HG03159 (cell line): Measurements from ENCODE around the gene SUMF1.
A peak's percentile ranks its signal among the peaks of the same experiment; 100 is the strongest.
"Not testable (repeated sequence)": the region's sequence is repeated elsewhere in the genome, so short reads cannot be mapped to it uniquely, and the experiment has no call there.

ENCODE experiments used
- ATAC-seq: cut with Tn5 transposase; IDR thresholded peaks from one replicate; pipeline ENCODE4 v1.9.1; 2021; ENCODE audit warnings: mild to moderate bottlenecking, moderate library complexity; ENCODE audit not compliant: unreplicated experiment

The SUMF1 gene

DNA sequence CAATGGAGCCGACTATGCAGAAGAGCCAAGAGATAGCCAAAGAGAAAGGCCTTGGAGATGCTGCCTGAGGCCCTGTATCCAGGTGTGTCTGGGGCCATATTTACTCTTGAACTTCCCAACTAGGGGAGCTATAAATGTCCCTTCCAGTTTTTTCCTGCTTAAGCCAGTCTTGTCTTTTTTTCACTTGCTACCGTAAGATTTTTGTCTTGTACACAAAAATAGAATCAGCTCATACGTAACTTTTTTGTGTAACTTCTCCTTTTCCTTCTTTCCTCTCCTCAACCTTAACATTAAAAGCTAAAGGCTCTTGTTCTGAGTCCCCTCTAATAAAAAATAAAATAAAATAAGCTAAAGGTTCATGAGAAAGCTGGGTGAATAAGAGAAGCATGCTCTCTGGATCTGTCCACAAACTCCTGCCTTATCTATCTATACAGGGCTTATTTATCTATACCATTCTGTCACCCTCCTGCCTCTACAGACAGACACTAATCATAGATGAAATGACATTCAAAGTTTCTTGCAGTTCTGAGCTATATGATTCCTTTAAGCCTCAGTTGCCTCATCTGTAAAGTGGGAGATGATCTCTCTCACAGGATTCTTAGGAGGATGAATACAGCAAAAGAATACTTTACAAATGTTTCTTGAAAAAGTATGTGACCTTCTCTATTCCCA is 4.6 kb downstream of the SUMF1 start:
- ATAC-seq = no peak

DNA sequence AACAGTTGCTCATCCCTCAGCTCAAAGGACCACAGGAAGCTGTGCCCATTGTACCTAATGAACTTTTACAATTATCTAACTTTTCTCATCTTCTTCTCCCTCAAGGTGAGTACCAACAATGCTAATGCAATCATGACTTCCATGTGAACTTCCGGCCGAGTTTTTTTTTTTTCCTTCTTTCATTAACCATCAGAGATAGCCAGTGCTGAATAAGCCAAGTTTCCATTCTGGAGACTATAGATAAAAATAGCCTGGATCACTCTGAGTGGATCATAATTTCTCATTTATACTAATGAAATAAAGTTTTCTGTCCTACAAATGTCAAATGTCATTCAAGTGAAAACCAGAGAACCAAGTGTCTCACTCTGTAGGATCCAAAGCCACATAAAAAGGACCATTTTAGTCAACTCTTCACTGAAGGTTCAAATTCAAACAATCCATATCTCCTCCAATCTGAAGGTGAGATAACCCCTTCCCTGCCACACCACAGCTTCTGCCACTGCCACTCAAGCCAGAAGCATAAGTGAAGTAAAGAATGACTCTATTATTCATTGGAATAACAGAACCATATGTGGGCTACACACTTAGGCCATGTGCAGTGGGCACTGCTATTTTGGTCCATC is 5.5 kb downstream of the SUMF1 start:
- ATAC-seq = no peak

DNA sequence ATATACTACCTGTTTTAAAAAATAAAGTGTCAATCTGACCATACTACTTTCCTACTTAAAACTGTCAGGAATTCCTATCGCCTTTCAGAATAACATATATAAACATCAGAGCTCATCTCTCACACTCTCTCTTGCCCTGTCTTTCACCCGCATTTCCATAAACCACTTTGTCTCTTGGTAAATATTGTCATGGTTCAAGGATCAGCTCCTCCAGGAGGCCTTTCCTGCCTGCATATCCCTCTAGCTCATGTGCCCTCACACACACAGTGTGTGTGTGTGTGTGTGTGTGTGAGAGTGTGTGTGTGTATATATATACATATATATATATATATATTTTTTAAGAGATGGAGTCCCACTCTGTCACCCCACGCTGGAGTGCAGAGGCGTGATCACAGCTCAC is 6.7 kb downstream of the SUMF1 start:
- ATAC-seq = no peak

DNA sequence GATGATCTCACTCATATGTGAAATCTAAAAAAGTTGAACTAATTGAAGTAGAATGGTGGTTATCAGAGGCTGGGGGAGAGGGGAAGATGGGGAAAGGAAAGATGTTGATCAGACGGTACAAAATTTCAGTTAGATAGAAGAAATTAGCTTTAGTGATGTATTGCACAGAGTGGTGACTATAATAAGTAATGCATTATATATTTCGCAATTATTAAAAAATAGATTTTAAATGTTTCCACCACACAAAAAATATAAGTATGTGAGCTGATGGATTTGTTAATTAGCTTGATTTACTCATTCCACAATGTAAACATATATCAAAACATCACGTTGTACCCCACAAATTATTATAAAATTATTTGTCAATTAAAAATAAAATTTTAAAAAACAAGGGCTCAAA is 8.1 kb downstream of the SUMF1 start:
- ATAC-seq = no peak

DNA sequence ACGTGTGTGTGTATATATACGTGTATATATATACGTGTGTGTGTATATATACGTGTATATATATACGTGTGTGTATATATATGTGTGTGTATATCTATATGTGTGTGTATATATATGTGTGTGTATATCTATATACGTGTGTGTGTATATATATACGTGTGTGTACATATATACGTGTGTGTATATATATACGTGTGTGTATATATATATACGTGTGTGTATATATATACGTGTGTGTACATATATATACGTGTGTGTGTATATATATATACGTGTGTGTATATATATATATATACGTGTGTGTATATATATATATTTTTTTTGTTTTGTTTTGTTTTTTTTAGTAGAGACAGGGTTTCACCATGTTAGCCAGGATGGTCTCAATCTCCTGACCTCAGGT is 10.3 kb downstream of the SUMF1 start:
- not testable (repeated sequence) for ATAC-seq

DNA sequence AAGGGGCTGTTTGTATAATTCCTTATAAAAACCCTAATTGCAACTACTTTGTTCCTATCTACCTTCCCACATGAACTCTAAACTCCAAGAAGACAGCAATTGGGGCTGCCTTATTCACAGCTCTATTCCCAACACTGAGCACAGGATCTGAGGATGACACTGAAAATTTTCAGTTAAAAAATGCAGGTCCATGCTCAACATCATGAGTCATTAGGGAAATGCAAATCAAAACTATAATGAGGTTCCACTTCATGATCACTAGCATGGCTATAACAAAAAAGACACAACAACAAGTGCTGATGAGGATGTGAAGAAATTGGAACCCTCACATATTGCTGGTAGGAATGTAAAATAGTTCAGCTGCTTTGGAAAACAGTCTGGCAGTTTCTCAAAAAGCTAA is 12.9 kb downstream of the SUMF1 start:
- ATAC-seq = no peak

DNA sequence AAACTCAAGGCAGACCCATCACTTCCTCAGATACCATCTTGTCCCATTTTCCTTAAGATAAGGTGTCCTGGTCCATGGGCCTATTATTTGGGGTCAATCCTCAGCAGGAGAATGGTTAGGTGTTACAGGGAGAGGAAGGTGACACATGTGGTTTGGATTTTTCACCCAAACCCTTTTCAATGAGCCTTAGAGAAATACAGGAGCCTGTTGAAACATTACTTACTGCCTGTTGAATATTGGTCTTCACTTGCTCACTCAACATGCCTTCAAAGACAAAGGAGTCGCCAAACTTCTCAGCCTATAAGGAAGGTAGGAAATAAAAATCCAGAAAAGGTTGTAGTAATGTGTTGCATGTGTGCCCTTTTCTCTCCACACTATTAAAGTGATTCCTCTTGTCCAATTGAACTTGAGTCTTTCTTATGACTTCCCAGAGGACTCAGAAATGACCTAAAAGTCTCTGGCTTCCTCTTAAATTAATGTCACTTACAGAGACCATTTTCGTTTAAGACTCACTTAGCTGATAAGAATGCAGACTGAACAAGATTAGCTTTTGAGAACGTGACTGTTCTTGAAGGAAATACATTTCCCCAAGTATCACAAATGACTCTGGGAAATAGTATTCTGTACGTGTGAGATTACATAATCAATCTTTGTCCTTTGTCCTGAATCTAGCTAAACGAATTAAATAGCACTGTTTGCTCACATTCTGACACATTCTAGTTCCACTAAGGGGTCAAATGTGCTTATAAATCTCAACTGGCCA is 17.8 kb downstream of the SUMF1 start:
- no peak for ATAC-seq

DNA sequence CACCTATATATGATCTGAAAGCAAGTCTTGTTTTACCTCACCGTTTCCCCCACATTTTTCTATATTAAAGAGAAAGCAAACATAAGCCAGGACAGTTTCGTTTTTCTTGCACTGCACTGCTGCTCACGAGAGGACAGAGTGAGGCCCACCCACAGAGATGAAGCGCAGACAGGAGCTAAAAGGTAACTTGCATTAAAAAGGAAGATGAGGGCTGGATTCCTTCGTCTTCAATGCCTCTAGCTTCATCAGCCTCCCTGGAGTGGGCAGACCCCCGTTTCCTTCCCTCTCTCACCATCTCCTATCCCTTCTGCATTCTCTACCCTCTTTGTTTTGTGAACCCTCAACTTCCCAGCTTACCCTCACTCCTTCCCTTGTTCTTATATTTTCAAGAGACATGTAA is 18.9 kb downstream of the SUMF1 start:
- no peak for ATAC-seq

DNA sequence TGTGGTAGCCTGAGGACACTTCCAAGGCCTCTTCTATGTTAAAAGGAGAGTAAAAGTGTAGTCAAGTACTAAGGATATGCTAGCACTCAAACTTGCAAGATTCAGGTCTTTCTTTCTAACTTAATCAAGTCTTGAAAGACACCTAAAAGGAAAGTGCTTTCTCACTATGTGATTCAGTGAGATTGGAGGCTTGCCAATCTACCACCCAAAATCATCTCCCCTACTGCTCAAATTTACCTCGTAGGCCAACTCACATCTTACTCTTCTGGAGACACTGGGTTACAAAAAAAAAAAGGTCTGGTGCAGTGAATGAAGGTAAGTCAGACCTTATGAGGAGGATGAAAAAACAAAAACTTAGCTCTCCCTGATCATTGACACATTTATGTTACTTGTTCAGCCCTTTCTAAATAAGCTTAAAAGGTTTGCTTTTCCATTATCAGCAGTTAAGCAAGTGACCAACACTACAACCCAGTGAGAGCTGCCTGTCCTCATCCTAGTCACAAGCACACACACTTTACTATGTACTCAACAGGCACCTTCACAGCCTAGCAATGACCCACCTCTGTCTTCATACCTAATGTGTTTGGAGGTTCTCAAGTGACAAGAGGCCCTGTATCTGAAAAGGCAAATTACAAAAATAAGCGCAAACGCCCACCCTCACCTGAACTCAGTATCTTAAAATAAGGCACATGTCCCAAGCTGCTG is 19.6 kb downstream of the SUMF1 start:
- no peak for ATAC-seq

DNA sequence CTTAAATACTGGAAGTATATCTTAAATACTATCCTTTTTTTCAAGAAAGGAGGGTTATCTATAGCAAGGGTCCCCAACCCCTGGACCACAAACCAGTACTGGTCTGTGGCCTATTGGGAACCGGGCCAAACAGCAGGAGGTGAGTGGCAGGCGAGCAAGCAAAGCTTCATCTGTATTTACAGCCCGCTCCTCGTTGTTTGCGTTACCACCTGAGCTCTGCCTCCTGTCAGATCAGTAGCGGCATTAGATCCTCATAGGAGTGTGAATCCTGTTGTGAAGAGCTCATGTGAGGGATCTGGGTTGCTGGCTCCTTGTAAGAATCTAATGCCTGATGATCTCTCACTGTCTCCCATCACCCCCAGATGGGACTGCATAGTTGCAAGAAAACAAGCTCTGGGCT is 26.1 kb downstream of the SUMF1 start:
- ATAC-seq = no peak

DNA sequence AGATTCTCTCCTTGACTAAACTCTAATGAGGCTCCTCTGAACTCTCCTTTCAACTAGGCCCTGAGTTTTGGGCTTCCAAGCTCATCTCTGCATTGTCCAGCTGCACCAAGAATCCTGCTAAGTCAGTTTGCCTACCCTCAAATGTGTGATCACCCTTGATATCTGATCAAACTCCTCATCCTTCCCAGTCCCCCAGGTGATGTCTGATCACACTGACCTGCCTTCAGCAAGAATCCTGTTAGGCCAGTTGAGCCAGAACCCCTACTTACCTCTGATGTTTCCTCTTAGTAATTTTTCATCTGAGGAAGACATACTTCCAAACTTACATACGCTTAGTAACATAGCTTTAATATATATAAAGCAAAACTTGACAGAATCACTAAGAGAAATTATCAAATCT is 28.8 kb downstream of the SUMF1 start:
- ATAC-seq = no peak

DNA sequence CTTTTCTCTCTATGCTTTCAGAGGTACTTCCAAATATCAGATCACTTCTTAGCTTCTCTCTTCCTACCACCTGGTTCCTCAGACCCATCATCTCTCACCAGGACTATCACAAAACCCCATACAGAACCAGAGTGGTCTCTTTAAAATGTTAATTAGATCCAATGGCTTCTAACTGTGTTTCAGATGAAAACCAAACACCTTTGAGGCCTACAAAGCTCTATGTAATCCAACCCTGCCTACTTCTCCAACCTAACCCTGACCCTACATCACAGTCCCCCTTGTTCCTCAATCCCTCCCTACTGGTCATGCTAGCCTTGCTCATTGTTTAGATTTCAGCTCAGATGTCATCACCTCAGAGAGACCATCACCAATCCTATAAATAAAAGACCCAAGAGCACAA is 34.8 kb downstream of the SUMF1 start:
- no peak for ATAC-seq

DNA sequence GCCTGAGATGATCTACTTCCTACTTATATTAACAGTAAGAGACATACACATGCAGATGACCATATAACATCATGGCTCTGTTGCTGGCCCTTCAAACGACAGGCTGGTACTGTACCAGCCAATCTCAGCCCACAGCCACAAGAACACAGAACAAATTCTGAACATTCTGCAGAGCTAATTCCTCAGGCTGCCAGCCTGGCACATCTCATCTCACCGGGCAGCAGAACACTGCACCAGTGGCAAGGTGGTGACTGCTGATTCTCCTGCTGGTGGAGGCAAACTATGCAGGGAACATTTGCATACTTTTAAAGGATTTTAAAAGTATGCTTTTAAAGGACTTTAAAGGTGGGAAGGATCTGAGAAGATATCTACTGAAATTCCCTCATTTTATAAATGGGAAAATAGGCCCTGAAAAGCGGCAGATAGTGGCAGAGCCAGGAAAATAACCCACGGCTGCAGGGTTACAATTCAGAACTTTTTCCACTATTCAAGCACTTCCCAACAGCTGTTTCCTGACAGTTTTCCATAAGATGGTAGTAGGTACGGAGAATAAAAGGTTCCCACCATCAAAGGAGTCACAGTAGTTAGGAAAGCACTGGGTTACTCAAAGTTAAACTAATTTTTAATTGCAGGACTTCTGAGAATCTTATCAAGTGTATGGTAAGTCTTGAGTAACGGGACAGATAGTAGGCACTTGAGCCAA is 37.3 kb downstream of the SUMF1 start:
- no peak for ATAC-seq

DNA sequence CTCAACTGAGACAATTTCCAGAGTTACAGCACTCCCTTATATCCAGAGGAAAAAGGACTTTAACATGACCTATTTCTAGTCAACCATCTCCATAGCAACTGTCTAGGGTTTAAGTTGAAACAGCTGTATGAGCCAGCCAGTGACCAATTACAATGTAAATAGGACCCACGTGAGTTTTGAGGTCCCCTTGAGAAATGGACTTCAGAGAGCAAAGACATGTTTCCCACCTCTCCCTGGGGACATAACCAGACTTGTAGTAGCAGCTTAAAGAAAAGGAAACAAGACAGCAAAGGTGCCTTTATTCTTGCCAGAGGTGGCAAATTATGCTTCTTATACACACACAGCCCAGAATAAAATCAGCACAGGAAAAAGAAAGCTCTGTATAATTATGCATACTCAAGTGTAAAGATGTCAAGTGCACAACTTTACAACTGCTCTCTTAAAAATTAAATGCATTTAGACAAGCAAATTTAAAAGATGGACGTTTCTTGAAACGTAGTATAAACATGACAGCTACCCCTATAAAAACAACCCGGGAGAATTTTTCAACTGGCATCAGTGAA is 40.2 kb downstream of the SUMF1 start:
- peak; percentile 89 for ATAC-seq

DNA sequence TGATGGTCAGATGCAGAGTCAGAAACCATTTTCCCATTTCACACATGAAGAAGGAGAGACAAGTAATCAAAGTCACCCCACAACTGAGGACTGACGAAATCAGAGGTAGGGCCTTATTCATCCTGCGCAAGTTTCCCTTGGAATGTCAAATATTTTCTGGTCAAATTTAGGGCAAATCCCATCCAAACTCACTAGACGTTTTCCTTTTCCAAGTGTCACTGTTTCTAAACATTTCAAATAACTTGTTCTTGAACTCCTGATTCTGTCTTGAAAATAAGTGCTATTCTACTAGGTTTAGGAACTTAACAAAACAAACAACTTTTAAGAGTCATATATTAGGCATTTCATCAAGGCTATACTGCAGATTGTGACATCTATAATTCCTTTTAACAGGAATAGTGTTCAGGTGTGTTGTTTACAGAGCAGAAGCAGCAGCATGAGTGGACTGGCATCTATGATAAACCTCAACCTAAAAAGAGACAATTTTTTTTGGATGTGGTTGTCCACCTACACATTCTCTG is 40.7 kb downstream of the SUMF1 start:
- no peak for ATAC-seq

DNA sequence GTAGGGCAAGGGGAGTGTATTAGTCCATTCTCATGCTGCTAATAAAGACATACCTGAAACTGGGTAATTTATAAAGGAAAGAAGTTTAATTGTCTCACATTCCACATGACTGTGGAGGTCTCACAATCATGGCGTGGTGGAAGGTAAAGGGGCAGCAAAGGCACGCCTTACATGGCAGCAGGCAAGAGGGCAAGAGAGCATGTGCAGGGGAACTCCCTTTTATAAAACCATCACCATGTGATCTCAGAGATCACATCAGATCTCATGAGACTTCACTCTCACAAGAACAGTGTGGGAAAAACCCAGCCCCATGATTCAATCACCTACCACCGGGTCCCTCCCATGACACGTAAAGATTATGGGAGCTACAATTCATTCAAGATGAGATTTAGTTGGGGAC is 41.4 kb downstream of the SUMF1 start:
- no peak for ATAC-seq

DNA sequence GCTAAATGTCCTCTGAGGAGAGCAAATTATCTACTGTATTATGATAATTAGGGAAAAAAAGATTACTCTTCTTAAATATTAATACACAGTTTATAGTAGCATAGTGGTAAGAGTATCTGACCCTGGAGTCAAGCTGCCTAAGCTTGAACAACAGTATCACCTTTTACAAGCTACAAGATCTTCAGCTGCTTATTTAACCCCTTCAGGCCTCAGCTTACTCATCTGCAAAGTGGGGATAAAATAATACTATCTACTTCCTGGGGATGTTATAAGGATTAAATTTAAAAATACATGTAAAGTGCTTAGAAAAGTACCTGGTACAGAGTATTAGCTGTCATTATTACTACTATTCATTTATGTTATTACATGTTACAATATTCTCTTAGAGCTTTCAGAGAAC is 42.0 kb downstream of the SUMF1 start:
- ATAC-seq = no peak

DNA sequence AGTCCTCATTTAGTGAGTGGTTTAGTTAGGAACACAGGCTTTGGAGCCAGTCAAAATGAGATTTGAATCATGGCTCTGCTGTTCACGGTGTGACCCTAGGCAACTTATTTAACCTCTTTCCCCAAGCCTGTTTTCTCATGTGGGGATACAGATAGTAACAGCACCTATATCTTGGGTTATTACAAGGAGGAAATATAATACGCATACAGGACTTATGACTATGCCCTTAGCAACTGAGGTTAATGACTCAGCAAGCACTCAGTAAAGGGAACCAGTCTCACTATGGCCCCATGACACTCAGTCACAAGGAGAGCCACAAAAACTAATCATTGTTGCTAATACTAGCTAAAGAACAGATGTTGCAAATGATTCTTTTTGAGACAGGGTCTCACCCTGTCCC is 45.9 kb downstream of the SUMF1 start:
- peak; percentile 79 for ATAC-seq

DNA sequence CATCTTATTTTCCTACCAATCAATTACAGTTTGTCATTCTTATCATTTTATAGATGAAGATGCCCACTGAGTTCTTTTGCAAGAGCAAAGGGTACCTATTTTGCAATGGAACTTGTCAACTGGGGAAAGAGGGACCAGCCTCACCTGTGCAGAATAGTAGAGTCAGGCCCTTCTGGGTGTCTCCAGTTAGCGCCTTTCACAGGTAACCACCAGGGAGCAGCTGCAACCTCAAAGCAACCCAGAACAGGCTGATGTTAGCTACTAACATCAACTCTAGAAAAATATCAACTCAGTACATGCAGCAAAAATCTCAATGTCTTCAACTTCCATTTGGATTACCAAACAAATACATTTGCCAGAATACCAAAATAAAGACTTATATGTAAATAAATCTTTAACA is 47.1 kb downstream of the SUMF1 start:
- ATAC-seq = no peak

DNA sequence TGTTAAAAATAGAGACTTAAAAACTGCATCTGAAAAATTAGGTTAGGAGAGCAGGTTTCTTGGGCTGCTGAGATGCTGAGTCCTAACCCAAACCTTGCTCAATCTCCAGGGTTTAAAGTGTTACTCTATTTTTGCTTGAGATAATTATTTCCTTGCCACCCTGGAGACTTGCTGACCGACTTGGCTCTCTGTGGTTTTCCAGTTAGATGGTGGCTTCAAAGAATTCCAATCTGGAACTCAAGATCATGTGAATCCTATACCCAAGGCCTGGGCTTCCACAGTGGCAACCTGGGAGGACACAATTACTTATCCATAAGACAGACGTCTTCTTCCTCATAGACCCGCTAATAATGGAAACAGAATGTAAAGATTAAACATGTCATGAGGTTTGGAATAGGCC is 47.7 kb downstream of the SUMF1 start:
- ATAC-seq = no peak

DNA sequence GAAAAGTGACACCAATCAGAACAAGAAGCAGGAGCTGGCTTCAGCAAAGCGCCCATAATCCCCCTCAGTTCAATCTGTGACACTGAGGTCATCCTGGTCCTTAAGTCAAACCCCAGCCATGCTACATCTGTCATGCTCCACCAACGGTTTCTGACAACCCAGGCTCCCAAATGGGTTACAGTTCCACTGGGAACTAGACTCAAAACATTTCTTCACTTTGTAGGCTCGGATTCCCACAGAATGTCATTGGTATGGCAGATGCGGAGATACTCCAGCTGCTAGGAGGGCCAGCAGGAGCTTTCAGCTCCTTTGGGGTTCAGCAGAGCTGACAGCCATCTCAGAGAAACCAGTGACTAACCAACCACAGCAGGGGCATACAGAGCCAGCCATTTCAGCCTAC is 48.9 kb downstream of the SUMF1 start:
- no peak for ATAC-seq
